ENCODE measurements around the gene RDH12. TPM values are rescaled to one million over a fixed set of nuclear protein-coding genes. Genes with fewer than 3 reads are reported as not detected.

RDH12 gene
- total RNA-seq, 1 experiment from 2014 or later, result 0.38 TPM

- H3K9me3 Mint-ChIP-seq (ENCODE audit: low read depth, unreplicated experiment), result no peaks in the 10 kb centered on the region
- intact Hi-C loops (cut with micrococcal nuclease; ENCODE audit: unreplicated experiment), result no loop called here
- peaks cover 7% of the 10 kb centered on the region for H3K36me3 Mint-ChIP-seq (ENCODE audit: insufficient read depth, unreplicated experiment)
- H3K4me3 Mint-ChIP-seq (ENCODE audit: low read depth, unreplicated experiment), result no peak overlapping the region
- no peaks in the 10 kb centered on the region for H3K27me3 Mint-ChIP-seq (ENCODE audit: unreplicated experiment)
- TF ChIP-seq CTCF (IDR thresholded peaks at IDR 0.05; ENCODE audit: unreplicated experiment), result no peak
- CTCF ChIA-PET, result no interaction called here
- H3K4me1 Mint-ChIP-seq (ENCODE audit: low read depth, unreplicated experiment), result no peaks in the 10 kb centered on the region
- BruUV-seq (replicated peaks), result no TSS peak
- no peak overlapping the region for H3K27ac Mint-ChIP-seq (ENCODE audit: unreplicated experiment)
- DNase-seq, result no peak
Observed at GRCh38 chr14:67773844-67774377, 72.2 kb downstream of the RDH12 start.

- no peaks in the 10 kb centered on the region for H3K4me1 Mint-ChIP-seq (ENCODE audit: low read depth, unreplicated experiment)
- intact Hi-C loops (cut with micrococcal nuclease; ENCODE audit: unreplicated experiment), result no loop called here
- no TSS peak for BruUV-seq (replicated peaks)
- TF ChIP-seq CTCF (IDR thresholded peaks at IDR 0.05; ENCODE audit: unreplicated experiment), result no peak
- H3K36me3 Mint-ChIP-seq (ENCODE audit: insufficient read depth, unreplicated experiment), result peaks cover 13% of the 10 kb centered on the region
- H3K9me3 Mint-ChIP-seq (ENCODE audit: low read depth, unreplicated experiment), result no peaks in the 10 kb centered on the region
- no peak overlapping the region for H3K4me3 Mint-ChIP-seq (ENCODE audit: low read depth, unreplicated experiment)
- no peak for DNase-seq
- CTCF ChIA-PET, result no interaction called here
- H3K27ac Mint-ChIP-seq (ENCODE audit: unreplicated experiment), result no peak overlapping the region
- no peaks in the 10 kb centered on the region for H3K27me3 Mint-ChIP-seq (ENCODE audit: unreplicated experiment)
Observed at GRCh38 chr14:67776653-67777322, 75.1 kb downstream of the RDH12 start.

- H3K36me3 Mint-ChIP-seq (ENCODE audit: insufficient read depth, unreplicated experiment), result peaks cover 13% of the 10 kb centered on the region
- BruUV-seq (replicated peaks), result no TSS peak
Observed at GRCh38 chr14:67778792-67779191, 77.1 kb downstream of the RDH12 start.

GRCh38 chr14:67782090-67782489 lies 80.4 kb downstream of the RDH12 start:
- H3K27me3 Mint-ChIP-seq (ENCODE audit: unreplicated experiment), result no peaks in the 10 kb centered on the region
- intact Hi-C loops (cut with micrococcal nuclease; ENCODE audit: unreplicated experiment), result no loop called here
- H3K4me3 Mint-ChIP-seq (ENCODE audit: low read depth, unreplicated experiment), result no peak overlapping the region
- CTCF ChIA-PET, result no interaction called here
- no peaks in the 10 kb centered on the region for H3K9me3 Mint-ChIP-seq (ENCODE audit: low read depth, unreplicated experiment)
- no peak overlapping the region for H3K27ac Mint-ChIP-seq (ENCODE audit: unreplicated experiment)
- no peaks in the 10 kb centered on the region for H3K4me1 Mint-ChIP-seq (ENCODE audit: low read depth, unreplicated experiment)
- no peak for TF ChIP-seq CTCF (IDR thresholded peaks at IDR 0.05; ENCODE audit: unreplicated experiment)
- no peak for DNase-seq
- H3K36me3 Mint-ChIP-seq (ENCODE audit: insufficient read depth, unreplicated experiment), result peaks cover 13% of the 10 kb centered on the region
- BruUV-seq (replicated peaks), result no TSS peak

More at GRCh38 chr14:67778792-67779191, 77.1 kb downstream of the RDH12 start:
- H3K27me3 Mint-ChIP-seq (ENCODE audit: unreplicated experiment), result no peaks in the 10 kb centered on the region
- H3K9me3 Mint-ChIP-seq (ENCODE audit: low read depth, unreplicated experiment), result no peaks in the 10 kb centered on the region
- CTCF ChIA-PET, result no interaction called here
- H3K4me3 Mint-ChIP-seq (ENCODE audit: low read depth, unreplicated experiment), result no peak overlapping the region
- no peak overlapping the region for H3K27ac Mint-ChIP-seq (ENCODE audit: unreplicated experiment)
- DNase-seq, result no peak
- intact Hi-C loops (cut with micrococcal nuclease; ENCODE audit: unreplicated experiment), result no loop called here
- H3K4me1 Mint-ChIP-seq (ENCODE audit: low read depth, unreplicated experiment), result no peaks in the 10 kb centered on the region
- no peak for TF ChIP-seq CTCF (IDR thresholded peaks at IDR 0.05; ENCODE audit: unreplicated experiment)

Other genes with a start within 250 kb of the RDH12 start
- 0.76 and 2.5 TPM in 2 replicates for gene TMEM229B, start 213.2 kb upstream of the RDH12 start, total RNA-seq (2022)
- 11.8 and 13.6 TPM in 2 replicates for gene PLEKHH1, start 168.6 kb upstream of the RDH12 start, total RNA-seq (2022)
- gene PIGH, start 101.6 kb upstream of the RDH12 start, total RNA-seq (2022), result 19.0 and 19.7 TPM in 2 replicates
- 11.2 and 18.4 TPM in 2 replicates for gene ARG2, start 82.0 kb upstream of the RDH12 start, total RNA-seq (2022)
- 70.3 and 75.5 TPM in 2 replicates for gene VTI1B, start 27.3 kb upstream of the RDH12 start, total RNA-seq (2022)
- 117 and 133 TPM in 2 replicates for gene RDH11, start 6.1 kb upstream of the RDH12 start, total RNA-seq (2022)
- 19.9 and 22.5 TPM in 2 replicates for gene ZFYVE26, start 114.7 kb downstream of the RDH12 start, total RNA-seq (2022)
- 24.7 and 33.0 TPM in 2 replicates for gene RAD51B, start 117.9 kb downstream of the RDH12 start, total RNA-seq (2022)

Data from Calu3 (cell line).